ENCODE measurements around the gene MAN1C1. TPM values are rescaled to one million over a fixed set of nuclear protein-coding genes. Genes with fewer than 3 reads are reported as not detected.

The MAN1C1 gene
- total RNA-seq, 1 experiment from 2014 or later: 9.3 TPM

GRCh38 chr1:25724201-25724600 lies 107.6 kb downstream of the MAN1C1 start:
- no peaks in the 10 kb centered on the region for H3K9me3 ChIP-seq (ENCODE audit: control insufficient read depth, low read depth, low read length)
- H2BK5ac ChIP-seq (ENCODE audit: insufficient read length, low read length): no peak overlapping the region
- WGBS (ENCODE audit: extremely low coverage, insufficient read length, low lambda C conversion rate): no CpG with 5 or more reads among the region's 7 CpGs
- no peak overlapping the region for H3K56ac ChIP-seq (ENCODE audit: insufficient read length, low read depth, low read length)
- H2BK12ac ChIP-seq (ENCODE audit: insufficient read length, low read depth, low read length): no peak overlapping the region
- H3K14ac ChIP-seq (ENCODE audit: insufficient read depth, low read length): no peak overlapping the region; the same call in 1 of the 2 replicates
- Mint-ChIP-seq H3K9me3 (no peaks in the 10 kb centered on the region), H3K4me1 (peaks cover 49 to 64% of the 10 kb centered on the region in 2 experiments), H3K4me3 (no peak overlapping the region), H3K27me3 (ENCODE audit: low read depth) (no peaks in the 10 kb centered on the region; the same call in none of the 2 replicates), H3K36me3 (ENCODE audit: insufficient read depth in 1 of 3, low read depth in 3 of 3) (no peaks in the 10 kb centered on the region), H3K27ac (peak overlapping the region in 2 of 3 experiments; percentile 3 to 24; a peak in 2 of 7 replicates)
- H2AFZ ChIP-seq (ENCODE audit: low read length): no peak overlapping the region
- no peak overlapping the region for H3K23ac ChIP-seq (ENCODE audit: insufficient read length, low read depth, low read length)
- H3K4me1 ChIP-seq (ENCODE audit: insufficient read depth, low read length): peaks cover 3% of the 10 kb centered on the region; the same call in 1 of the 2 replicates
- H2BK20ac ChIP-seq (ENCODE audit: low read depth, low read length, poor library complexity, severe bottlenecking): no peak overlapping the region
- no peak overlapping the region for H4K91ac ChIP-seq (ENCODE audit: insufficient read length, low read depth, low read length)
- H3T11ph ChIP-seq (ENCODE audit: low read length): no peak overlapping the region
- no peak overlapping the region for H3K9ac ChIP-seq (ENCODE audit: extremely low read depth, insufficient read length, low read length)
- H3K18ac ChIP-seq (ENCODE audit: insufficient read length, low read depth, low read length): no peak overlapping the region
- no peak overlapping the region for H4K5ac ChIP-seq (ENCODE audit: insufficient read length, low read depth, low read length)
- H3K27ac ChIP-seq (ENCODE audit: insufficient read length, low read depth, low read length): no peak overlapping the region
- H2BK120ac ChIP-seq (ENCODE audit: low read depth, low read length, poor library complexity, severe bottlenecking): no peak overlapping the region
- no peak overlapping the region for H2BK15ac ChIP-seq (ENCODE audit: low read depth, low read length)
- H3K79me1 ChIP-seq (ENCODE audit: insufficient read depth, low read depth, low read length, poor library complexity, severe bottlenecking): no peaks in the 10 kb centered on the region
- no peaks in the 10 kb centered on the region for H3K79me2 ChIP-seq (ENCODE audit: insufficient read depth, low read length)
- no peak overlapping the region for H3K4me2 ChIP-seq (ENCODE audit: insufficient read depth, insufficient read length, low read length)
- no peaks in the 10 kb centered on the region for H3K27me3 ChIP-seq (ENCODE audit: insufficient read depth, low read length)
- TF ChIP-seq, protein P1, sequence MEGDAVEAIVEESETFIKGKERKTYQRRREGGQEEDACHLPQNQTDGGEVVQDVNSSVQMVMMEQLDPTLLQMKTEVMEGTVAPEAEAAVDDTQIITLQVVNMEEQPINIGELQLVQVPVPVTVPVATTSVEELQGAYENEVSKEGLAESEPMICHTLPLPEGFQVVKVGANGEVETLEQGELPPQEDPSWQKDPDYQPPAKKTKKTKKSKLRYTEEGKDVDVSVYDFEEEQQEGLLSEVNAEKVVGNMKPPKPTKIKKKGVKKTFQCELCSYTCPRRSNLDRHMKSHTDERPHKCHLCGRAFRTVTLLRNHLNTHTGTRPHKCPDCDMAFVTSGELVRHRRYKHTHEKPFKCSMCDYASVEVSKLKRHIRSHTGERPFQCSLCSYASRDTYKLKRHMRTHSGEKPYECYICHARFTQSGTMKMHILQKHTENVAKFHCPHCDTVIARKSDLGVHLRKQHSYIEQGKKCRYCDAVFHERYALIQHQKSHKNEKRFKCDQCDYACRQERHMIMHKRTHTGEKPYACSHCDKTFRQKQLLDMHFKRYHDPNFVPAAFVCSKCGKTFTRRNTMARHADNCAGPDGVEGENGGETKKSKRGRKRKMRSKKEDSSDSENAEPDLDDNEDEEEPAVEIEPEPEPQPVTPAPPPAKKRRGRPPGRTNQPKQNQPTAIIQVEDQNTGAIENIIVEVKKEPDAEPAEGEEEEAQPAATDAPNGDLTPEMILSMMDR (conservative IDR thresholded peaks at IDR 0.05): no peak
- H3K4ac ChIP-seq (ENCODE audit: low read depth, low read length): no peak overlapping the region
- no peak overlapping the region for H2AK5ac ChIP-seq (ENCODE audit: insufficient read length, low read length)
- no peak overlapping the region for H4K8ac ChIP-seq (replicated peaks; ENCODE audit: insufficient read length, low read depth, low read length)
- H3K23me2 ChIP-seq (ENCODE audit: insufficient read length, low read depth, low read length, poor library complexity, severe bottlenecking): no peaks in the 10 kb centered on the region
- H4K20me1 ChIP-seq (ENCODE audit: control insufficient read depth, insufficient read depth, insufficient read length): no peaks in the 10 kb centered on the region
- no peak for DNase-seq
